ENCODE results near the gene RAP2A. TPM values are rescaled to one million over a fixed set of nuclear protein-coding genes. Genes with fewer than 3 reads are reported as not detected.
A peak's percentile ranks its signal among the peaks of the same experiment; 100 is the strongest.

The RAP2A gene
- total and polyA plus RNA-seq, 2 experiments from 2014 or later, result 15.1 to 24.3 TPM

- Histone ChIP-seq H3K4me1 (ENCODE audit: low read depth) (peaks cover 25% of the 10 kb centered on the region), H3K36me3 (no peaks in the 10 kb centered on the region), H3K4me3 (no peak overlapping the region), H3K27me3 (no peaks in the 10 kb centered on the region), H3K9me3 (ENCODE audit: low read depth) (no peaks in the 10 kb centered on the region), H3K27ac (no peak overlapping the region)
- DNase-seq (ENCODE audit: low read depth in 1 of 2, low spot score in 1 of 2), result no peak
- no peak for TF ChIP-seq CTCF (IDR thresholded peaks at IDR 0.05; ENCODE audit: low read depth, low read length)
These were observed 41.0 kb downstream of the RAP2A start for GRCh38 chr13:97475011-97475410.

GRCh38 chr13:97477844-97478243 lies 43.9 kb downstream of the RAP2A start:
- TF ChIP-seq CTCF (IDR thresholded peaks at IDR 0.05; ENCODE audit: low read depth, low read length), result no peak
- no peak for DNase-seq (ENCODE audit: low read depth in 1 of 2, low spot score in 1 of 2)

GRCh38 chr13:97478247-97478646 lies 44.3 kb downstream of the RAP2A start:
- Histone ChIP-seq H3K9me3 (ENCODE audit: low read depth) (no peaks in the 10 kb centered on the region), H3K4me3 (no peak overlapping the region), H3K36me3 (no peaks in the 10 kb centered on the region), H3K4me1 (ENCODE audit: low read depth) (peaks cover 25% of the 10 kb centered on the region), H3K27ac (peak overlapping the region; percentile 42), H3K27me3 (no peaks in the 10 kb centered on the region)
- no peak for DNase-seq (ENCODE audit: low read depth in 1 of 2, low spot score in 1 of 2)
- no peak for TF ChIP-seq CTCF (IDR thresholded peaks at IDR 0.05; ENCODE audit: low read depth, low read length)

More at GRCh38 chr13:97477844-97478243, 43.9 kb downstream of the RAP2A start:
- H3K27me3 ChIP-seq, result no peaks in the 10 kb centered on the region
- no peaks in the 10 kb centered on the region for H3K9me3 ChIP-seq (ENCODE audit: low read depth)
- H3K4me3 ChIP-seq, result no peak overlapping the region
- H3K36me3 ChIP-seq, result no peaks in the 10 kb centered on the region
- peaks cover 25% of the 10 kb centered on the region for H3K4me1 ChIP-seq (ENCODE audit: low read depth)
- no peak overlapping the region for H3K27ac ChIP-seq

- peaks cover 4% of the 10 kb centered on the region for H3K4me1 ChIP-seq (ENCODE audit: low read depth)
- no peak for TF ChIP-seq CTCF (IDR thresholded peaks at IDR 0.05; ENCODE audit: low read depth, low read length)
- no peak overlapping the region for H3K27ac ChIP-seq
- H3K9me3 ChIP-seq (ENCODE audit: low read depth), result no peaks in the 10 kb centered on the region
- H3K27me3 ChIP-seq, result no peaks in the 10 kb centered on the region
- DNase-seq (ENCODE audit: low read depth in 1 of 2, low spot score in 1 of 2), result no peak
- no peak overlapping the region for H3K4me3 ChIP-seq
- no peaks in the 10 kb centered on the region for H3K36me3 ChIP-seq
These were observed 49.5 kb downstream of the RAP2A start for GRCh38 chr13:97483465-97483864.

- Histone ChIP-seq H3K27ac (no peak overlapping the region), H3K4me3 (no peak overlapping the region), H3K9me3 (ENCODE audit: low read depth) (no peaks in the 10 kb centered on the region), H3K27me3 (no peaks in the 10 kb centered on the region), H3K36me3 (no peaks in the 10 kb centered on the region), H3K4me1 (ENCODE audit: low read depth) (no peaks in the 10 kb centered on the region)
- TF ChIP-seq CTCF (IDR thresholded peaks at IDR 0.05; ENCODE audit: low read depth, low read length), result no peak
- no peak for DNase-seq (ENCODE audit: low read depth in 1 of 2, low spot score in 1 of 2)
These were observed 50.3 kb downstream of the RAP2A start for GRCh38 chr13:97484301-97484700.

- Histone ChIP-seq H3K27me3 (no peaks in the 10 kb centered on the region), H3K36me3 (no peaks in the 10 kb centered on the region), H3K9me3 (ENCODE audit: low read depth) (no peaks in the 10 kb centered on the region), H3K4me1 (ENCODE audit: low read depth) (no peaks in the 10 kb centered on the region), H3K27ac (no peak overlapping the region), H3K4me3 (no peak overlapping the region)
- no peak for DNase-seq (ENCODE audit: low read depth in 1 of 2, low spot score in 1 of 2)
- no peak for TF ChIP-seq CTCF (IDR thresholded peaks at IDR 0.05; ENCODE audit: low read depth, low read length)
These were observed 51.4 kb downstream of the RAP2A start for GRCh38 chr13:97485320-97485719.
